Middle frontal gyrus (tissue), 1 donor: Measurements from ENCODE around the gene FRMD4A.
"Not testable (repeated sequence)": the region's sequence is repeated elsewhere in the genome, so short reads cannot be mapped to it uniquely, and the experiment has no call there.

Source experiments
- DNase-seq: peaks from one replicate; pipeline ENCODE4 v3.0.0-alpha.2; 2015; ENCODE audit warnings: low spot score; ENCODE audit errors: extremely low spot score

FRMD4A gene

GRCh38 chr10:13729586-13730305 lies 601.0 kb downstream of the FRMD4A start:
- DNase-seq, result no peak

- no peak for DNase-seq
These were observed 601.7 kb downstream of the FRMD4A start for GRCh38 chr10:13728898-13729535.

DNA sequence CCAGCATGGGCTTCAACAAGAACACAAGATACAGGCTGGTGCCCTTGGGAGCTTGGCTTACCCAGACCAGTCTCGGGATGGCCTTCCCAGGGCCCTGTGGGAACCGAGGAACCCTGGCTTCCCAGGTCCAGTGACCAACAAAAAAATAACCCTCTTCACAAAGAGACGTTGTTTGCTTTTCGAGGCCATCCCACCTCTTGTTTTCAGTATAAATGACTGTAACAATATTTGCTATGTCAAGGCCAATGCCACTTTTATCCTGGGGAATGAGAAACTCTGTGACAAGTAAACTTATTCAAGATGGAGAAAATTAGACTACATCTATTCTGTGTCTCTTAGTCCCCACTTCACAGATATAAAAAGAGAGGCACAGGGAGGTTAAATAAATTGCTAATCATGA lies 605.1 kb downstream of the FRMD4A start:
- DNase-seq, result no peak

- DNase-seq, result no peak
These were observed 606.2 kb downstream of the FRMD4A start for GRCh38 chr10:13724484-13724883.

GRCh38 chr10:13722747-13723653 lies 607.7 kb downstream of the FRMD4A start:
- DNase-seq, result no peak

DNA sequence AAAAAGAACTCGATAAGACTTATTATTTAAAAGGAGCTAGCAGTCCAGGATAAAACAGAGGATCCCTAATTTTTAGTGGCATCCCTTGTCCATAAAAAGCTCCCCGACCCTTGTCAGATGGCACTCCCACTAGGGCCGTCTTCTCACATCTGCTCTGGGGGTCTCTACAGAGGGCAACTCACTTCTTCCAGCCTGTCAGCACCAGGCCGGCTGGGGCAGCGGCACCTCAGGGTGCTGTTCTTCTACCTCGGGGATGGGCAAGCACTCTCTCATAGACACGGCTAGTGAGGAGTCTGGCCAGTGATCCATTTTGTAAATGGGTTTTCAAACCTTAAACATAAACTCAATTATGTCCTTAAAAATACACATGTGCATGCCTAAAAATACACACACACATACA lies 609.2 kb downstream of the FRMD4A start:
- DNase-seq, result no peak

DNA sequence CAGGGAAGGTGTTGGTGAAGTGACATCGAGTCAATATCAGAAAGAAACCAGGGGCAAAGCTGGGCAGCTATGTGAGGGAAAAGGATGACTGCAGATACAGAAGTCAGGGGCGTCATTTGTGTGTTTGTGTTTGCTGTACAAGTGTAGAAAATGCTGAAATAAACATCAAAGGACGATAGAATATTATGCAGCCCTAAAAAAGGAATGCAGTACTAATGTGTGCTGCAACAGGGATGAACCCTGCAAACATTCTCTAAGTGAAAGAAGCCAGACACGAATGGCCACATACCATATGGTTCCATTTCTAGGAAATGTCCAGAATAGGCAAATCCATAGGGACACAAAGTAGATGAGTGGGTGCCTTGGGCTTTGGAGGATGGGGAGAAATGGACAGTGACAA lies 610.0 kb downstream of the FRMD4A start:
- no peak for DNase-seq

DNA sequence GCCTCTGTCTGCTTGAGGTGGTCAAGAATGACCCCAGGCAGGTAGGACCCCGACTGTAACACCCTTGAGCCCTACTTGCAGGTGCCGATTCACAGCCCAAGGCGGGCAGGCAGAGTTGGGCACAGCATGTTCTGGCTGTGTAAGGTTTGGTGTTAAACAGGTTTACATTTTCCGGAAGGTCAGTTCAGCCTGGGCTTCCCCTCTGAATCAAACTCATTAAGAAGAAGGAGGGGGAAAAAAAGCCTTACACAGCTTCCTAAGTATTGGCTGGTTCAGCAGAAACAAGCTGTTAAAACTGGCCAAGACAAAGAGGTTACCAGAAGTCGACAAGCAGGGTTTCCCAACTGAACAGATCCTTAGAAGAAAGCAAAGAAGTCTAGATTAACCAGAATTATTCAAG lies 611.3 kb downstream of the FRMD4A start:
- no peak for DNase-seq

DNA sequence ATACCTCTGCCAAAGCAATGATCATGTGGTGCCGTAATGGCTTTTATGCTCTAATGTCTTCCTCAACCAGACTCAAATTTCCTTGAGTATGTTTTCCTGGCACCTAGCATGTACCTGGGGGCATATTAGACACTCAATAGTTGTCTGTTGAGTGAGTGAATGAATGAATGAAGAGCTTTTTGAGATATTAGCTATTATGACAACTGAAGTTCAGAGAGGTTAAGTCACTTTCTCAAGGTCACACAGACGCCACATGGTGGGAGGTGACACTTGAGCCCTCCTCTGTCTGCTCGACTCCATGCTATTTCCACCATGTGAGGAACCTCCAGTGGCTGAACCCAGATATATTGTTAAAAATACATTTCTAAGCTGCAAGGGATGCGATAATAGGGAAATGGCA lies 611.9 kb downstream of the FRMD4A start:
- no peak for DNase-seq

- DNase-seq, result no peak
These were observed 612.6 kb downstream of the FRMD4A start for GRCh38 chr10:13717936-13718772.

GRCh38 chr10:13717571-13717935 lies 613.2 kb downstream of the FRMD4A start:
- no peak for DNase-seq

GRCh38 chr10:13716081-13717071 lies 614.3 kb downstream of the FRMD4A start:
- no peak for DNase-seq

DNA sequence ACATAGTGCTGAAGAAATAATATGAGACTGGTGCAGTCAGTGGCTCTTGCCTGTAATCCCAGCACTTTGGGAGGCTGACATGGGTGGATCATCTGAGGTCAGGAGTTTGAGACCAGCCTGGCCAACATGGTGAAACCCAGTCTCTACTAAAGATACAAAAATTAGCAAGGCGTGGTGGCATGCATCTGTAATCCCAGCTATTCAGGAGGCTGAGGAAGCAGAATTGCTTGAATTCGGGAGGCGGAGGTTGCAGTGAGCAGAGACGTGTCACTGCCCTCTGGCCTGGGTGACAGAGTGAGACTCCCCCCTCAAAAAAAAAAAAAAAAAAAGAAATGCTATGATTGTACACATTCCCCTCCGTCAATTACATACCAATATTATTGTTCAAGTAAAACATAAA lies 615.1 kb downstream of the FRMD4A start:
- not testable (repeated sequence) for DNase-seq

- DNase-seq, result no peak
These were observed 615.6 kb downstream of the FRMD4A start for GRCh38 chr10:13715100-13715499.

GRCh38 chr10:13712837-13713581 lies 617.7 kb downstream of the FRMD4A start:
- DNase-seq, result no peak

DNA sequence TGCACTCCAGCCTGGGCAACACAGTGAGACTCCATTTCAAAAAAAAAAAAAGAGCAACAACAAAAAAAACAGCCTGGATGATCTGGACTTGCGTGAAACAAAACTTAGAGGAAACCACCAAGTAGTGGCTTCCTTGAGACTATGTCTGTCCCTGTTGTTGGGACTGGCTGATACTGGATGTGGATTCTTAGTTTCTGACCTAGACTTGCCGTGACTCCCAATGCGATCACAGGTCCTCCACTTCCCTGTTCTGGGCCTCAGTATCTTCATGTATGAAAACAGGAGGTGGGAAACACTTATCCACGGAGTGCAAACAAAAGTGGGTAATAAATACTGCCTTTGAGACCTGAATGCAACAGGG lies 618.3 kb downstream of the FRMD4A start:
- DNase-seq, result no peak

DNA sequence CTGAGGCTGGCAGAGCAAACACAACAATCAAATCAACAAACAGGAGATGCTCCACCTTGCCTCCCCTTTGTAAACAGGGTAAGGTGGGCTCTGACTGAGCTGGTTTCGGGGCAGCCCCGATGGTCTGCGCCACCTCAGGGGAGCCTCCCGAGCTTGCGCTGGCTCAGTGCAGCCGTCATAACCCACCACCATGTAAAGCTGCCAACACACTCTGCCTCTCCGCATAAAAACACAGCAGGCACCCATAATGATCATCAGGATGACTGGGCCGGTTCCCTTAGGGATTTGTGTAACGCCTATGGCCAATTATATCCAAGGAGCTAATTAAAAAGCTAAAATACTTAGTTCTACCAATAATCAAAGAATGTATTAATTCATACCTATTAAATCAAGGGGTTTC lies 619.4 kb downstream of the FRMD4A start:
- DNase-seq, result no peak

DNA sequence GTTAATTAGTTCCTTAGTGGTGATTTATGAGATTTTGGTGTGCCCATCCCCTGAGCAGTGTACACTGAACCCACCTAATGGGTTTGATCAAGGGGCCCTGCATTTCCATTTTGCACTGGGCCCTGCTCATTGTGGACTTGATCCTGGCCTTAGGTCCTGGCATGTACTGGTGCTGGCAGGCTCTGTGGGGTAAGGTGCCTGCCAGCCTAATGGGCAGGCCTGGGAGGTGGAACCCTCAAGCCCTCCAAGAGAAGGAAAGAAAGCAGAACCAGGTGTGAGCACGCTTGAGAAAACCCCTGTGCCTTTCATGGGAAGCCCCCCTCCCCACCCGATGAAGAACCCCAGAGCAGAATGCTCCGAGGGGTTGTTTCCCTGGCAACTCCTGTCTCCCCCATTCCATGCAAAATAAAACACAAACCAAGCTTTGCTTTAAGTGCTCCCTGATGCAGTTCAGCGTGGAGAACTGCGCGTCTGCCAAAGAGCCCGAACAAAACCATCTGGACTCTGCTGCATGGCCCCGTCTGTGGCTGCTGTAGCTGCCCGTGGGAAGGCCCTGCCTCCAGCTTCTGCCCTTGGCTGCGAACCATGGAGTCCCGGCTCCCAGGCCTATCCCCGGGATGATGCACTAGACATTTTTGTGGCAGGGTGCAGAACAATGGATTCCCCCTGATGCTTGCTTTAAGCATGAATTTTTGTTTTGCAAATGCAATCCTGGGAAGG lies 620.6 kb downstream of the FRMD4A start:
- no peak for DNase-seq
